ENCODE data around the gene SNX17. TPM values are rescaled to one million over a fixed set of nuclear protein-coding genes. Genes with fewer than 3 reads are reported as not detected.

The SNX17 gene, protein sequence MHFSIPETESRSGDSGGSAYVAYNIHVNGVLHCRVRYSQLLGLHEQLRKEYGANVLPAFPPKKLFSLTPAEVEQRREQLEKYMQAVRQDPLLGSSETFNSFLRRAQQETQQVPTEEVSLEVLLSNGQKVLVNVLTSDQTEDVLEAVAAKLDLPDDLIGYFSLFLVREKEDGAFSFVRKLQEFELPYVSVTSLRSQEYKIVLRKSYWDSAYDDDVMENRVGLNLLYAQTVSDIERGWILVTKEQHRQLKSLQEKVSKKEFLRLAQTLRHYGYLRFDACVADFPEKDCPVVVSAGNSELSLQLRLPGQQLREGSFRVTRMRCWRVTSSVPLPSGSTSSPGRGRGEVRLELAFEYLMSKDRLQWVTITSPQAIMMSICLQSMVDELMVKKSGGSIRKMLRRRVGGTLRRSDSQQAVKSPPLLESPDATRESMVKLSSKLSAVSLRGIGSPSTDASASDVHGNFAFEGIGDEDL
- 100 to 1,000 TPM; 140 to 160 (median 150) TPM for total RNA-seq (2021; fragmentation: NEBNext Ultra II Directional; extraction: Animal tissue kit (Norgen Biotek cat#: 25700))
- long read RNA-seq, transcript SNX17-201 (15 exons, 2,044 nt) = major isoform, 382 of 428 reads
- long read RNA-seq, partial matches to known transcripts = 23 of 428 reads
- long read RNA-seq, other reads (novel, unspliced or antisense) = 17 of 428 reads

DNA sequence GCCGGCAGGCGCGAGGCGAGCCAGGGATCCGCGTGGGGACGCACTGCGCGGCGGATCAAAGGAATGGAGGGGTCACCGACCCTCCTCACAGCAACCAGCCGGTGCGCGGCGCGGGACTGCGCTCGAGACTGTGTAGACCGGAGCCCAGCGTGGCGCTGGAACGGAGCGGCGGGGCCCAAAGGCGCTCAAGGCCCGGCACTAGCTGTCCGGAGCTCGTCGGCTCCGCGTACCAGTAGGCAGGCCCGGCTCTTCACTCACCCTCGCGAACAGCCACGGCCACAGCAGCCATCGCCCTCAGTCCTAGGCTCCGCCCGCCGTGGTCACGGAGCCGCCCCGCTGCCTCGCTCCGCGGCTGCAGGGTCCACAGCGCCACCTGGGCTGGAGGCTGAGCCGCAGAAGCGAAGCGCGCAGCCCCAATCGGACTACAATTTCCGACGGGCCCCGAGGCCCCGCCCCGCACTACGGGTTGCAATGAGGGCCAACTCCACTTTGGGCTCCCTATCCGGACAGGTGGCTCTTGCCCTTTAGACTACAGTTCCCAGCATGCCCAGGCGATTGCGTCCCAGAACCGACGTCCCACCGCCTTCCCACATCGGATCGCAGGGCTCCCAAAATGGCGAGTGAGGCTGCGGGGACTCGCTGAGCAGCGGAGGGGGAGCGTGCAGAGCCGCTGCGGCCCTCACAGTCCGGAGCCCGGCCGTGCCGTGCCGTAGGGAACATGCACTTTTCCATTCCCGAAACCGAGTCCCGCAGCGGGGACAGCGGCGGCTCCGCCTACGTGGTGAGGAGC lies at the start of gene SNX17, which contains the start of gene EIF2B4:
SNX17 (plus strand) TSS at position 591 of the 790 bp plus-strand sequence; CDS start at position 719, 128 bp downstream.
EIF2B4 (minus strand) TSS at position 313 of the 790 bp plus-strand sequence; CDS start at position 289, 24 bp downstream.
- H3K27me3 Mint-ChIP-seq (ENCODE audit: insufficient read depth) = peaks cover 4% of the 10 kb centered on the region

DNA sequence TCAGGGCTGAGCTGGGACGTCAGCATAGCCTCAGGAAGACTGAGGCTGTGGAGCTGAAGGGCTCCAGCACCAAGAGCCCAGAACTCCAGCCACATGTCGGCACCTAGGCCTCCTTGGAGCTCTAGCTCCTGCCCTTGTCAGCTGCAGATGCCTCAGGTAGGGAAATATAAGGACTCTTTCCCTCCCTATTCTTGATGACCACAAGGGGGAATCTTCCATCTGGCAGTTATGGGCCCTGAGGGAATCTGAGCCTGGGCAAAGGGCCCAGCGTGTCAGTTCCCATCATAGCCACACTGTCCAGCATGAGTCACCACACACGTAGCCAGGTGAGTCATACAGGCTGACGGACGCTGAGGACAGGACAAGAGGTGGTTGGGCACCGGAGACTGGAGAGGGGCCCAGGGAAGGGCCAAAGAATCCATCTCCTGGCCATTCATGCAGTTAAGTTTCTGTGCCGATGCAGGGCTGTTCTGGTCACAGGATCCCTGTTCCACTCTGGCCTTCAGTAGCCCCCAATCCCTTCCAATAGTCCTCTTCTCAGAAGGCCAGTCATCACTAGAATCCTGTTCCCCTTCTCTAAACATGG lies 49.4 kb upstream of the SNX17 start:
- Mint-ChIP-seq H3K4me1 (ENCODE audit: low read depth) (peaks cover 33% of the 10 kb centered on the region), H3K4me3 (peak overlapping the region; percentile 99), H3K36me3 (ENCODE audit: low read depth) (no peaks in the 10 kb centered on the region; the same call in 1 of the 2 replicates), H3K27ac (peak overlapping the region; percentile 100), H3K9me3 (no peaks in the 10 kb centered on the region), H3K27me3 (ENCODE audit: insufficient read depth) (peaks cover 4% of the 10 kb centered on the region)
- TF ChIP-seq CTCF (IDR thresholded peaks at IDR 0.05) = peak; percentile 86
- peak; percentile 99 for DNase-seq

More for the DNA sequence above, at the start of gene SNX17, which contains the start of gene EIF2B4:
- Mint-ChIP-seq H3K36me3 (ENCODE audit: low read depth) (peaks cover 53% of the 10 kb centered on the region), H3K4me3 (peak within 1 kb of the TSS; percentile 90), H3K4me1 (ENCODE audit: low read depth) (peaks cover 31% of the 10 kb centered on the region), H3K9me3 (no peaks in the 10 kb centered on the region), H3K27ac (peak within 1 kb of the TSS; percentile 94)
- peak; percentile 87 for TF ChIP-seq CTCF (IDR thresholded peaks at IDR 0.05)
- DNase-seq = peak; percentile 99

GRCh38 chr2:27322301-27322765 lies 48.1 kb upstream of the SNX17 start:
- Mint-ChIP-seq H3K27ac (peak overlapping the region; percentile 100), H3K4me1 (ENCODE audit: low read depth) (peaks cover 33% of the 10 kb centered on the region), H3K4me3 (peak overlapping the region; percentile 99), H3K36me3 (ENCODE audit: low read depth) (peaks cover 10% of the 10 kb centered on the region; the same call in 1 of the 2 replicates), H3K27me3 (ENCODE audit: insufficient read depth) (peaks cover 4% of the 10 kb centered on the region), H3K9me3 (no peaks in the 10 kb centered on the region)
- no peak for DNase-seq
- no peak for TF ChIP-seq CTCF (IDR thresholded peaks at IDR 0.05)

- H3K4me1 Mint-ChIP-seq (ENCODE audit: low read depth) = peaks cover 33% of the 10 kb centered on the region
- H3K36me3 Mint-ChIP-seq (ENCODE audit: low read depth) = peaks cover 10% of the 10 kb centered on the region; the same call in 1 of the 2 replicates
- peak within 1 kb of the TSS; percentile 100 for H3K27ac Mint-ChIP-seq
- peaks cover 4% of the 10 kb centered on the region for H3K27me3 Mint-ChIP-seq (ENCODE audit: insufficient read depth)
- peak within 1 kb of the TSS; percentile 99 for H3K4me3 Mint-ChIP-seq
- peak; percentile 87 for DNase-seq
- TF ChIP-seq CTCF (IDR thresholded peaks at IDR 0.05) = no peak
- no peaks in the 10 kb centered on the region for H3K9me3 Mint-ChIP-seq
Observed at GRCh38 chr2:27322766-27323595, 47.4 kb upstream of the SNX17 start, which contains the start of gene MPV17. Gene MPV17 (minus strand): TSS chr2:27323097. CDS start chr2:27322517, 580 bp downstream.

All from HFFc6 (cell line).